ENCODE measurements around the gene GOSR1.
"Not testable (repeated sequence)": the region's sequence is repeated elsewhere in the genome, so short reads cannot be mapped to it uniquely, and the experiment has no call there.

Gene GOSR1

DNA sequence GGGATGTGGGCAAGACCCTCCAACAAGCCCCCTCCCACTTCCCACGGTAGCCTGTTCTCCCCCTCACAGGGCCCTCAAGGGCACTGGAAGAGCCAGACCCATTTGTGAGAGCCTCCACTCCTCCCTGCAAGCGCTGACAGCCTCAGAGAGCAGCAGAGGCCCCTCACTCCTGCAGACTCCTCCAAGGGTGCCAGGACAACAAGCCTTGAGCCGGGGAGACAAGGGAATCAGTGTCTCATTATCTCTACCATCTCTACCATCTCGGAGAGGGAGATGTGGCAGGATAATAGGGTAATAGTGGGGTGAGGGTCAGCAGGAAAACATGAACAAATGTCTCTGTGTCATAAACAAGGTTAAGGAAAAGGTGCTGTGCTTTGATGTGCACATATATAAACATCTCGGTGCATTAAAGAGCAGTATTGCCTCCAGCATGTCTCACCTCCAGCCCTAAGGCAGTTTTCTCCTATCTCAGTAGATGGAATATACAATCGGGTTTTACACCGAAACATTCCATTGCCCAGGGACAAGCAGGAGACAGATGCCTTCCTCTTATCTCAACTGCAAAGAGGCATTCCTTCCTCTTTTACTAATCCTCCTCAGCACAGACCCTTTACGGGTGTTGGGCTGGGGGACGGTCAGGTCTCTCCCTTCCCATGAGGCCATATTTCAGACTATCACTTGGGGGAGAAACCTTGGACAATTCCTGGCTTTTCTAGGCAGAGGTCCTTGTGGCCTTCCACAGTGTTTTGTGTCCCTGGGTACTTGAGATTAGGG, 86.1 kb downstream of the GOSR1 start:
- DNase-seq: not testable (repeated sequence)

DNA sequence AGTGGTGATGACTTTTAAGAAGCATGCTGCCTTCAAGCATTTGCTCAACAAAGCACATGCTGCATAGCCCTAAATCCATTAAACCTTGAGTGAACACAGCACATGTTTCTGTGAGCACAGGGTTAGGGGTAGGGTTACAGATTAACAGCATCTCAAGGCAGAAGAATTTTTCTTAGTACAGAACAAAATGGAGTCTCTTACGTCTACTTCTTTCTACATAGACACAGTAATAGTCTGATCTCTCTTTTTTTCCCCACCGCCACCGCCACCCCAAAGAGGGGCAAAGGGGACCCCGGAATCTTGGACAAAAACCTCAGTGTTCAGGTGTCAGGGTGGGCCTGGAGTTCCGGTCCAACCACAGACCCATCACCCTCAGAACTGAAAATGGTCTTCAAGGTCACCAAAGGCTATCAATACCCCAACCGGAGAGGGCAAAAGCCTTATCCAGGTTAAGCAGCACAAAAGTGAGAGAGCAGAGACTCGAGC, 86.7 kb downstream of the GOSR1 start:
- not testable (repeated sequence) for DNase-seq

DNA sequence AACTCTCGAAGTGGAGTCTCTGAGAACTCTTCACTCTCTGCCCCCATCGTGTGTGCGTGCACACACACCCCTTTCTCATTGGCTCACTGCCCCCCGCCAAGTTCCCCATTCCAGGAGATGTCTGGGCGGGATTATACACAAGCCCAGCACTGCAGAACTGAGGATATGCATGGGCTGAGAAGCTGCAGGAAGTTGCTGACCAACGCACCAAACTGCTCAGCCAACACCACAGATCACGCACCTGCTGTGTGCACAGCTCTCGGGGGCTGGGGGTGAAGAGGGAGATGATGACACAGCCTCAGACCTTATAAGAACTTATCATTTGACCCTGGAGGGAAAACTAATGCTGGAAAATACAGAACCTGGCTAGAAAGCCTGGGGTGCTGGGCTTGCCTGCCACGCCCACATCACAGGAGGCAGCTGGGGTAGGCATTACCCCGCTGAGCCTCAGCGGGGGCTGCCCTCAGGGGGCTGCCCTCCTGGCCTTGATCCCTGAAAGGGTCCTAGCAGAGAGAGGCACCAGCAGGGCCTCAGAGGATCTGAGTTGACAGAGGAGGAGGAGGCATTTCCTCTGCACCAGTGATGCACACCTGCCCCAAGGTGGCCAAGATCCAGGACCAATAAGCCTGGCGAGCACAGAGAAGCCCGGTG, 87.3 kb downstream of the GOSR1 start:
- DNase-seq: not testable (repeated sequence)

DNA sequence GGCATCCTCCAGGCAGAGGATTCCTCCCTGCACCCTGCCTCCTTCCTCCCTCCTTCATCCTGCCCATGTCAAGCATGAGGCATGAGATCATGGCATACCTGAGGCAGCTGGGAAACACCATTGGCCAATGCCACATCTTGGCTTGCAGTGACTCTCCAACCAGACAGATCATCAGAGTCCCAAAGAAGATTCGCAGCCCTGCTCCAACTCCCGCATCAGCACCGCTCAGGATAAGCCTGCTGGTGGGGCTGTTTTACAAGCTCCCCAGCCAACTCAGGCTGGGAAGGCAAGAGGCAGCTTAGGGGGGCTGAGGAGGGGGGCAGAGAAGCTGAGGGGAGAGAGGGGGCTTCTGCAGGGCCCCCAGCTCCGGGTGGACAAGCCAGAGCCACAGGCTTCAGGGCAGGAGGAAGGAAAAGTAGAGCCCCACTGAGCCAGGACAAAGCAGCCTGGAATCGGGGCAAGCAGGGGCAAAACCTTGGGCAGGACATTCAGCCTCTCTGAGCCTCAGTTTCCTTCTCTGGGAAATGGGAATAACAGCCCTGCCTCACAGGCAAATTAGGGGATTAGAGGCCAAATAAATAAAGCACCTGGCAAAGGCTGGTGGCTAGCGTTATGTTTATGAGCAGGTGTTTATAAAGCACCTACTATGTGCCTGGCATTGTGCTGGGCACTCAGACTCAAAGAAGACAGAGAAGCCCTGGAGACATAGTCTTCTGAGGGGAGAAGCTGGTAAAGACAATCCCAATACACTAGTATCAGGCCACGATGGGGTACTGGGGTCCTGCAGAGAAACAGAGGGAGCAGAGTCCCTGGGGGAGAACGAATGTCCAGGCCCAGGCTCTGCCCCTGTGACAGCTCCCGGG, 88.1 kb downstream of the GOSR1 start:
- no peak for DNase-seq

DNA sequence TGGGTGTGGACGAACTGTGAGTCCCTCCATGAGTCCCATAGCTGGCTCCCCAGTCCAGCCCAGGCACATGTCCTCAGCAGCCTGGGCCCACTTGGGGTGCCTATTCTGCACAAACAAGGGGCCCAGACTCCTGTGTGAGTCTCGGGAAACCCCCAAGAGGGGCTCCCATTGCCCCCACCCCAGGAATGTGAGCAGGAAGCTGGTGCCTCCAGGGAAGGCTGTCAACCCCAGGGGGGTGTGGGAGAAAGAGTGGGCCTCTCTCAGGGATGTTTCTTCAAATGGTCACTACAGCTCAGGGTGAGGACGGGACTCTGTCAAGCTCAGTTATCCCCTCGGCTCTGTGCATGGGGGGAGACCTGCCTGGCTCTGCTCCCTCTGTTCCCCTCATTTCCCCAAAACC, 88.9 kb downstream of the GOSR1 start:
- DNase-seq: not testable (repeated sequence)

DNA sequence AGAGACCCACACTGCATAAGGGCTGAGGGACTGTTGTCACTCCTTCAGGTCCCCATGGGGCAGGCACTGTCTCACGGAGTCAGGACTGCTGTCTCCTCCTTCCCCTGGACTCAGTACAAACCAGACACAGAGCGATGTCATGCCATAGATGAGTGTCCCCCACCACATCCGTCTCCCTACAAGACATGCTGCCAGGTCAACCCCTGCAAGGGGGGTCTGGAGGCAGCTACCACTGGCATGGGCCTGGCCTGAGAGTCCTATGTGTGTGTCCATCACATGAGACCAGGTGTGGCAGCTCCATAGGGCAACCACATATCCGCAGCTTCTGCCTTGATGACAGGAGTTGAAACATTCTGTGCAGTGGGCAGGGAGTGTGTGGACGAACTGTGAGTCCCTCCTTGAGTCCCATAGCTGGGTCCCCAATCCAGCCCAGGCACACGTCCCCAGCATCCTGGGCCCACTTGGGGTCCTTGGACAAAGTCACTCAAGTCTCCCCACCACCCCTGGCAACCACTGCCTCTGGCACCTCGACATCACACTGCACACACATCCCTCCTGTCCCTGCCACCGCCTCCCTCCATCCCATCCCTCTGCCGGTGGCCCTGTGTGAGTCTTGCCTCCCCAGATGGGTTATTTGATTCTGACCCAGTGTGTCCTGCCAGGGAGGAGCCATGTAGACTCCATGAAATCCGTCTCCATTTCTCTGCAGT, 89.5 kb downstream of the GOSR1 start:
- not testable (repeated sequence) for DNase-seq

DNA sequence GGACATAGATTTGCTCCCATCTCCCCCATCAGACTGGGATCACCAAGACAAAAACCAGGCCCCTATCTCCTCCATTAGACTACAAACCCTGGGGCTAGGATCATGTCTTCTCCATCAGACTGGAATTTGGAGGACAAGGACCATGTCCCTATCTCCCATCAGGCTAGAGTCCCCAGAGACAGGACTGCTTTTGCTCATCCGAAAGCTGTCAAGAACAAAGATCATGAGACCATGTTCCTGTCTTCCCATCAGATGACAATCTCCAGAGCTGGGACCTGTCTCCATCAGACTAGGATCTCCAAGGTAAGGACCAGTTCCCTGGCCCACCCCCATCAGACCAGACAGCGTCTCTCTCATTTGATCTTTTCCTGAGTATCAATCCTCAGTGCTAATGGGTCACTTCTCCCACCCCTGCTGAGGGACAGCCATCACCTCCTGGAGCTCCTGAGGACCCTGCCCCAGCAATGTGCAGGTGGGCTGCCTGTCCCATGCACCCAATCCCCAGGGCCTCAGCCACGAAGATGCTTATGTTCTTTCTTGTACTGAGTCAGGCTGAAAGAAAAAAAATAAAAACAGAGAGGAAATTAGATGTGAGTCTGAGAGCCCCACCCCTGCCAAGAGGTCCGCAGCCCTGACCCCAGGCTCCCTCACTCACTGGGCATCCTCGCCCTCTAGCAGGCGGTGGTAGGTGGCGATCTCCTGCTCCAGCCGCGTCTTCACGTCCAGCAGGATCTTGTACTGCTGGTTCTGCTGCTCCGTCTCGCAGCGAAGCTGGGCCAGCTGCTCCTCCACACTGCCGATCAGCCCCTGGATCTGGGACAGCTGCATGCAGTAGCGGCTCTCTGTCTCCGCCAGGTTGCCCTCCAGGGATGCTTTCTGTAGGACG, 90.3 kb downstream of the GOSR1 start:
- no peak for DNase-seq

DNA sequence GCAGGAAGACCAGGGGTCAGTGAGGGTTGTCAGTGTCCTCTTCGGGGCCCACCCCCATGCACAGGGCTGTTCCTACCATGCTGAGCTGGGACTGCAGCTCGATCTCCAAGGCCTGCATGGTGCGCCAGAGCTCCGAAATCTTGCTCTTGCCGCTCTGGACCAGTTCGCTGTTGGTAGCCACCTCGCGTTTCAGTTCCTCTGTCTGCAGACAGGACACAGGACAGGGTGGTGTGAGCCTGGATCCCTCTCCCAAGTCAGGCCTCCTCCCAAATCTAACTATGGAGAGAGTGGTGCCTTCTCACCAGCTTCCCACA, 90.9 kb downstream of the GOSR1 start:
- DNase-seq: no peak

DNA sequence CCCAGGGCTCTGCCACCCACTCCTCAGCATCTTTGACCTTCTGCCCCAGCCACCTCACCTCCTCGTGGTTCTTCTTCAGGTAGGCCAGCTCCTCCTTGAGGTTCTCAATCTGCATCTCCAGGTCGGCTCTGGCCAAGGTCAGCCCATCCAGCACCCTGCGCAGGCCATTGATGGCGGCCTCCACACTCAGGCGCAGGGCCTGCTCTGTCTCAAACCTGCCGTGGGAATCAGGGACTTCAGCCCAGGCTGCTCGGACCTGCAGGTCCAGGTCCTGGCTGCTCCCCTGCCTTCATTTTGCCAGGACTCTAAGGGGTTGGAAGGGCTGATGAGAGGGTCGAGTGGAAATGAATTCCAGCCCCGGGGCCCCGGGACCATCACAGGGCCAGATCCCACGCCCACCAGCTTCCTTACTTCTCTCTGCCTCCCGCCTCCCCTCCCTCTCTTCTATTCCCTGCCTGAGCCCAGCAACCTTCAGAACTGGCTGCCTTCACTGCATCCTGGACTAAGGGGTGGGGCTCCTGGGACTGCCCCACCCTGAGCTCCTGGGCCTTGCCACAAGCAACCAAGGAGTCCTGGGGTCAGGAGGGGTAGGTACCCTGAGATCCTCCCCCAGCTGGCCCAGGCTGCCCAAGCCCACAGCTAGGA, 92.4 kb downstream of the GOSR1 start:
- DNase-seq: not testable (repeated sequence)

DNA sequence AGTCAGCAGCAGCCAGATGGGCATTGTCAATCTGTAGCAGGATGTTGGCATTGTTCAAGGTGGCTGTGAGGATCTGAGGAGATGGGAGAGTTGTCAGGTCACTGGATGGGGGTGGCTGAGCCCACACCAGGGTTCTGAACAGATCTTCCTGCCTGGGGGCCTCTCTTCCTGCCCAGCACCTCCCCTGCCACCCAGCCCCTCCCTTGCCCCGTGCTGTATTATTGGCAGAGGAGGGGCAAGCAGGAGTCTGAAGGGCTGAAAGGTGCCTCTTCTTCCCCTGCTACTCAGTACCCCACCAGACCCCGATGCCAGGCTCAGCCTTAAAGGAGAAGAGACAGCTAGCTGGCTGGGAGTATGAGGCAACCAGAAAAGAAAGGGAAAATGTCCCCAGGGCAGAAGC, 93.0 kb downstream of the GOSR1 start:
- no peak for DNase-seq

DNA sequence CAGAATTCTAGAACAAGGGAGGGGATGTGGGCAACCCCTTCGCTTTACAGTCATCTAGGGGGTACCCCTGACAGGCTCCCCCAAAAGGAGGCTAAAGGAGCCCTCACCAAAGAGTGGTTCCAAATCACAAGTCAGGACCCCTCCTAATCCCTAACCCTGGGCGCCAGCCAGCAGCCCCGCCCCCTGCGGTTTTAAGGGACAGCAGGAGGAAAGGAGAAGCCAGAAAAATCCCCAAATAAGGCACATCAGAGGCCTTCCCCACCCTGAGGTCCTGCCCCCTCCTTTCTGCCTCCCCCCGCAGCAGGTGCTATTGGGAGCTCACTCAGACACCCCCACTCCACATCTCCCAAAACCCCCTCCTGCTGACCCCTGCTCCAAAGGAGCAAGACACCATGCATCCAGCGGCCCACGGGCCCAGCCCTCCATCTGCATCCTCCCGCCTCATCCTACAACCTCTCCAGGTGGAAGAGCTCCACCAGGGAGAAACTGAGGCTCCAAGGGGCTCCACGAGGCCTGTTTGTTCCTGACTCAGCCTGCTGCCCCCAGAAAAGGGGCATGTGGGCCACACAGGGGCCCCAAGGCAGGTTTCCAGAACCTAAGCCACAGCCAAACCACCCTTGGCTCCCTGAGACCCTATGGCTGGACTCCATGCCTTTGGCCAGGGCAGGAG, 93.5 kb downstream of the GOSR1 start:
- no peak for DNase-seq

DNA sequence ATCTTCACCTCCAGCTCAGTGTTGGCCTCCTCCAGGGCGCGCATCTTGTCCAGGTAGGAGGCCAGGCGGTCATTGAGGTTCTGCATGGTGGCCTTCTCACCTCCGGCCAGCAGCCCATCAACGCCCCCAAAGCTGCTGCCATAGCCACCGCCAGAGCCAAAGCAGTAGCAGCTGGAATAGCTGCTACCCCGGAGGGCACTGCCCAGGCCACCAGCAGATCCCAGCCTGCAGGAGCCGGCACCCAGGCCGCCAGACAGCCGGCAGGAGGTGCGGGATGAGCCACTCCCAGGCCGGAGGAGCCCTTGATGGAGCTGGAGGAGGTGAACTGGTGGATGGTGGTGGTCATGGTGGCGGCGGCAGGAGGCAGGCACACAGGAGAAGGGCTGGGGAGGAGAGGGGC, 94.2 kb downstream of the GOSR1 start:
- not testable (repeated sequence) for DNase-seq

DNA sequence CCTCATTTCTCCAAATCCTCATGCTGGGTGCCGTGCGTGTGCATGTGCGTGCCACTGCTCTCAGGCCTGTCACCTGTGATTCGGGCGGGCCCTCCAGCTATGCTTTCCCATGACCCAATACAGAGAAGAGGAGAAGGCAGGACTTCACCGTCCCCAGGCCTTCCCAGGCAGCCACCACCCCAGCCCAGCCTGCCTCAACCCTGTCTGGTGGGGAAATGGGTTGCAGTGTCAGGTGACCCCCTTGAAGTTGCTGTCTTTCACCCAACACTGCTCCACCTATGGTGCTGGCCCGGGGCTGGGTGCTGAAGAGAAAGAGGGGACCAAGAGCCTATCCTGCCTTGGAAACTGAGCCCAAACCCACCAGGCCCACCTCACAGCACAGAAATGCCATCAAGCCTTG, 94.7 kb downstream of the GOSR1 start:
- DNase-seq: no peak

DNA sequence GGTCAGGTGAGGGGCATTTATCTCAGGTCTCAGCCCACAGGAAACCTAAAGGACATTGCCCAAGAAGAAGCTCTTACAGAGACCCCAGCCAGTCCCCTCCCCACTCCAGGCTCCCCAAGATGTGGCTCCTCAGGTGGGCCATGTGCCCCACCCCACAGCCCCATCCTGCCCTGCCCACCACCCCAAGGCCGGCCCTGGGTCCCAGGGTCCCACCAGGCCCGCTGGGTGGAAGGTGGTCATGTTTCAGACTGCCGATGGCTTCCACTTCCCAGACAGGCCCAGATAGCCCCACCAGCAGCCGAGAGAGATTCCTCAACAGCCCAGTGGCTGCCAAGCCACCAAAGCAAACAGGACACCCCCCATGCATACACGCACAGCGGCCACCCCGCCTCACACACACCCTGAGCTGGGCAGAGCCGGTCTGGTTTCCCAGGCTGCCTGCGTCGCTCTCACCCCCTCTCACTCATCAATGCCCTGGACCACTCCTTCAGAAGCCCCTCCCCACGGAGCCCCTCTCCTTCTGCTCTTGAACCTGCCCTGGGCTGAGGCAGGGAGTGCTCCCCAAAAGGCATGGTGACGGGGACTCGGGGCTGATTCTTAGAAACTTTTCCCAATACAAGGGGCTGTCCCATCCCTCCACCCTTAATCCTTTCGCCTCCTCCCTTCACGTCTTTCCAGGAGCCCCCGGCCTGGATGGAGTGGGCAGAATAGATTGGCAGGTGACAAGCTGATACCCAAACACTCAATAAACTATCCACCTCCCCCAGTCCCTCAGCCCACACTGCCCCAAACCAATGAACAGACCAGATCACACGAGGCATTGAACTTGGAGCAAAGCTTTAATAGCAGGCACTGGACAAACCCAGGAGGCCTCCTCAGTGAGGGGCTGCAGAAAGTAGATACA, 95.7 kb downstream of the GOSR1 start:
- not testable (repeated sequence) for DNase-seq

DNA sequence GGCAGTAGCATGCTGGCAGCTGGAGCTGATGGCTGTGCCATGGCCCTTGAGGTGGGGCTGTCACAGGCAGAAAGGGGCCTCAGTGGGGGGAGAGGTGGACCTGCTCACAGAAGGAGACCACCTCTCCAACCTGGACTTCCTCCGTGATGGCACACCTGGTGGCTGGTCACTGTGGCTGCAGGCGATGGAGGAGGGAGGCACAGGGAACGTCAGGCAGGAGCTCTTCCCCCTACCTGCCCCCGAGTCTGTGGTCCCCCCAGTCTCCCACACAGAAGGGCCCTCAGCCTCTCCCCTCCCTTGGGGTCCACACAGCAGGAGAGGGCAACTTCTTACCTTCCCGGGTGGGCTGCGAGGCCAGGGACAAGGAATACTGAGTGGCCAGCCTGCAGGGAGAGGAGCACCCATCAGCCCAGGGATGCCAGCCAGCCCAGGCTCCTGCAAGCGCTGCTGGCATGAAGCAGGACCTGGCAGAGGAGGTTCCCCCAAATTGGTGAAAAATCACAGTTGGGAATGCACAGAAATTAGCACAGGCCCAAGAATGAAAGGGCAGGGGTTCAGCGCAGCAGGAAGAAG, 96.5 kb downstream of the GOSR1 start:
- no peak for DNase-seq

DNA sequence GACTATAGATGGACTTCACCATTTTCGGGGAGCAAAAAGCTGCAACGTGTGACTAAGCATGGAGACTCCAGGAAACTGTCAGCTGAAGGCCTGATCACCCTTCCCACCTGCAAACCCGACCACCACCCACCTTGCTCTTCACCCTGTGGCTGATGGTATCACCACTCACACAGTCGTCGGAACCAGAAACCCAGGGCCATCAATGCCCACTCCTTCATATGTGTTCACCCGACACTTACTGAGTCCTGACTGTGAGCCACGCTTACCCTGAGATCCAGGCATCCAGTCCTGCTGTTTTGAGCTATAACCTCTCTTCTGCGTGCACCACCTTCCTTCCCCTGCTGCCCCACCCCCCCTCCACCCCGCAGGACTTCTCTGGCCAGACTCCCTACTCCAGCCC, 97.1 kb downstream of the GOSR1 start:
- not testable (repeated sequence) for DNase-seq

DNA sequence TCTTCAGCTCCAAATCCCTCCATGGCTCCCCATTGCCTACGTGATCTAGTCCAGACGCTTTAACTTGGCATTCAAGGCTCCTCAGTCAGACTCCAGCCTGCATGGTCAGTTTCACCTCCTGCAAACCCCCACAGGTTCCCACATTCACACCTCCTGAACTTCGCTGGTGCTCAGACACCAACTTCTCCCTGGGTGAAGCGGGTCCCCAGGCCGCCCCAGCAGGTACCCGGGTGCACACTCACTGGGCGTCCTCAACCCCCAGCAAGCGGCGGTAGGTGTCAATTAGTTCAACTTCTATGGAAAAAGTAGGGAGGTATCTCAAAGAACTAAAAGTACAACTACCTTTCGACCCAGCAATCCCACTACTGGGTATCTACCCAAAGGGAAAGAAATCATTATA, 97.6 kb downstream of the GOSR1 start:
- DNase-seq: not testable (repeated sequence)

DNA sequence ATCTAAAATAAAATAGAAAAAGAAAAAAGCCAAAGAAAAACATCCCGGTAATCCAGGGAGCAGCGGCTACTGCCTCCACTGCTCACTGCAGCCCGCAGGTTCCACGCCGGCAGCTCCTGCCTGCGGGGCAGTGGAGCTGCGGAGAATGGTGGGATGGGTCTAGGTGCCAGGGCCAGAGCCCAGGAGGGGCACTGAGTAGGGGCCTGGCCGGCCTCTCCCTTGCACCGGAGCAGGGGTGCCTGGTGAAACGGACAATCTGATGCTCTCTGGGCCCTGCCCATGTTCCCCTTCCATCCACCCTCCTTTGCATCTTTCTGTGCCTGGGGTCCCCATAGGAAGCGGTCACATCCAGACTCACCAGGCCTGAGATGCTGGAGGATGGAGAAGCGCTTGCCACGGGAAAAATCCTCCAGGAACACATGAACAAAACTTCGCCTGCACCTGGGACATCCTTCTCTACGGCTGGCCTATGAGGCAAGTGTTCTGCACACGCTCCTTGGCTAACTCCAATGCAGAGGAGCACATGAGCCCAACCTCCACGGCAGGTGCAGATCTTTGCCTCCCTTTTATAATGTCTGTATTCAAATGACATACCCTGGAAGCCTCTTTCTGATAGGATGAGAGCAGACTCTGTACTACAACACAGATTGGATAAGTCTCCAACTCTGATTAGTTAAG, 98.6 kb downstream of the GOSR1 start:
- not testable (repeated sequence) for DNase-seq
